GM15510 (cell line): ENCODE data around the gene TOP2A.

ENCODE experiments used
- POLR2A ChIP-seq: IDR thresholded peaks from 3 replicates; pipeline ENCODE4 v1.6.1; 2011; ENCODE audit warnings: borderline replicate concordance; ENCODE audit not compliant: insufficient read length; ENCODE audit errors: extremely low read depth

The TOP2A gene

DNA sequence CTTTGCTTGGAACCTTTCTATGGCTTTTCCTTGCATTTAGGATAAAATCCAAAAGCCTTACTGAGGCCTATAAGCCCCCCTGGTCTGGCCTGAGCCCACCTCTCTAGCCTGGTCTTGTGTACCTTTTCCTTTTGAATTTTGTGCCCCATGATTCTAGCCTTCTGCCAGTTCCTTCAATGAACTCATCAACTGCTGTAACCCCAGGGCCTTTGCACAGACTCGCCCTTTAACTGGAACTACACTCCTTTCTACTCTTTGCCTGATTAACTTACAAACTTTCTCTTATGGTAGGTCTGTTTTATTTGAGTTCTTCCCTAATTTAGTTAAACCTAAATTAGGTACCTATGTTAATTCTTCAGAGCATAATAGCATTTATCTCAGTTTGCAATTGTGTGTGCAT is 77.4 kb downstream of the TOP2A start:
- no peak for TF ChIP-seq POLR2A

DNA sequence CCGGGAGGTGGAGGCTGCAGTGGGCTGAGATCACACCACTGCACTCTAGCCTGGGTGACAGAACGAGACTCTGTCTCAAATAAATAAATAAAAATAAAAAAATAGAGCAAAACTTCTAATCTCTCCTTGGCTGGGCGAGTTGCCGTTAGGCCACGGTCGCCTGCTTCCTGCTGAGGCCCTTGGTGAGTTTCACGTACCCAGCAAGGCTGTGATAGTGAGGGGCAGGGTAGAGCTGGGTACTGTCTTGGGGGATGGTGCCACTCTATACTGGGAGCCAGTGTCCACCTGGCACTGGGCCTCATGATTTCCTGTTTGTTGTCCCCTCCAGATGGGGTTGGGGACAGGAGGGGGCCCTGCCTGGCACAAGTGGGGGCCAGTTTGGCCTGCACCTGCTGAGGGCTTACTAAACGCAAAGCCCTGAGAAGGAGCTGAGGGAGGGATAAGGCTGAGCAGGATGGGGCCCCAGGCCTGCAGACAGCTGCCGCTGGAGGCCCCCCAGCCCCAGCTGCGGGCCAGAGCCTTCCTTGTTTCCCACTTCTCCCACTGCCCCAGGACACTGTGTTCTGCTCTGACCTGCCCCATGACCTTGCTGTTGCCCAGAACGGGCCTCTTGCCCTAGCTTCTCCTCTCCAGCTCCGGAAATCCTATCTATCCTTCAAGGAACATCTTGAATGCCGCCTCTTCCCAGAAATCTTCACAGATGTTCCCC is 78.6 kb downstream of the TOP2A start:
- TF ChIP-seq POLR2A: no peak
